Naive thymus-derived CD4-positive, alpha-beta T cell (primary cell): ENCODE data around the gene CCR6. TPM values are rescaled to one million over a fixed set of nuclear protein-coding genes. Genes with fewer than 3 reads are reported as not detected.

Experiments
- ATAC-seq: fragments of 150-1000 bp; cut with Tn5 transposase; 2 replicates; pipeline ENCODE4 v1.10.0; 2021; ENCODE audit warnings: mild to moderate bottlenecking, moderate library complexity
- CTCF ChIA-PET: fragments of 350-600 bp; sonication (Branson Sonifier 250); formaldehyde crosslinking; loops from one replicate; lab custom pipeline; 2021; ENCODE audit warnings: antibody characterized with exemption; lab: Charles Lee
- POLR2A ChIA-PET: fragments of 350-600 bp; sonication (Branson Sonifier 250); formaldehyde crosslinking; loops from one replicate; lab custom pipeline; 2021; ENCODE audit warnings: antibody characterized with exemption, inconsistent platforms; lab: Charles Lee
- DNase-seq, 9 donors: peaks; one replicate each; pipeline versions ENCODE4 v3.0.0 to v3.0.0-alpha.2; 2020 to 2022; ENCODE audit warnings: mixed read lengths in 1 of 9
- H3K27ac ChIP-seq: one replicate; pipeline ENCODE4 v1.7.0; 2013; ENCODE audit warnings: mild to moderate bottlenecking, low read depth, low read length, moderate library complexity
- H3K27me3 ChIP-seq, 2 donors: one replicate each; pipeline ENCODE4 v1.7.0; 2013; ENCODE audit warnings: low read length in 2 of 2, mild to moderate bottlenecking in 2 of 2, moderate library complexity in 2 of 2; ENCODE audit not compliant: control insufficient read depth in 2 of 2, insufficient read depth in 2 of 2
- H3K36me3 ChIP-seq, 3 experiments: 1 replicate in 2 of 3; 2 replicates in 1 of 3; pipeline ENCODE4 v1.7.0; 2013; ENCODE audit warnings: low read length in 3 of 3, mild to moderate bottlenecking in 3 of 3, moderate library complexity in 1 of 3; ENCODE audit not compliant: insufficient read depth in 3 of 3, control insufficient read depth in 2 of 3
- H3K4me1 ChIP-seq, 2 donors: one replicate each; pipeline ENCODE4 v1.7.0; 2013; ENCODE audit warnings: low read length in 2 of 2, mild to moderate bottlenecking in 2 of 2, moderate library complexity in 1 of 2; ENCODE audit not compliant: control insufficient read depth in 2 of 2, insufficient read depth in 2 of 2
- H3K4me3 ChIP-seq: 2 replicates; pipeline ENCODE4 v1.7.0; 2013; ENCODE audit warnings: mild to moderate bottlenecking, low read length
- H3K9me3 ChIP-seq, 3 experiments: 1 replicate in 2 of 3; 2 replicates in 1 of 3; pipeline ENCODE4 v1.7.0; 2013; ENCODE audit warnings: low read length in 3 of 3; ENCODE audit not compliant: control insufficient read depth in 2 of 3
- H3K27ac Mint-ChIP-seq, 9 donors: one replicate each; pipeline ENCODE4 v1.8.0; 2020 to 2022; ENCODE audit warnings: mixed read lengths in 9 of 9, mild to moderate bottlenecking in 8 of 9, moderate library complexity in 5 of 9, inconsistent platforms in 2 of 9
- H3K27me3 Mint-ChIP-seq, 5 donors: one replicate each; pipeline ENCODE4 v1.8.0; 2021 to 2022; ENCODE audit warnings: mixed read lengths in 5 of 5, mild to moderate bottlenecking in 1 of 5
- H3K36me3 Mint-ChIP-seq, 5 donors: one replicate each; pipeline ENCODE4 v1.8.0; 2020 to 2022; ENCODE audit warnings: mixed read lengths in 5 of 5, mild to moderate bottlenecking in 3 of 5, inconsistent platforms in 1 of 5
- H3K4me1 Mint-ChIP-seq, 7 donors: one replicate each; pipeline ENCODE4 v1.8.0; 2020 to 2022; ENCODE audit warnings: mixed read lengths in 7 of 7, mild to moderate bottlenecking in 3 of 7, inconsistent platforms in 1 of 7
- H3K4me3 Mint-ChIP-seq, 10 donors: one replicate each; pipeline ENCODE4 v1.8.0; 2020 to 2022; ENCODE audit warnings: mild to moderate bottlenecking in 10 of 10, mixed read lengths in 10 of 10, moderate library complexity in 6 of 10, inconsistent platforms in 2 of 10
- H3K9me3 Mint-ChIP-seq, 11 donors: one replicate each; pipeline ENCODE4 v1.8.0; 2020 to 2022; ENCODE audit warnings: mixed read lengths in 11 of 11, mild to moderate bottlenecking in 4 of 11, inconsistent platforms in 1 of 11, moderate library complexity in 1 of 11
- intact Hi-C, 2 donors: fragments of 100-400 bp; cut with micrococcal nuclease; formaldehyde crosslinking; loops; one replicate each; pipeline ENCODE4 v1.15.1; 2023
- polyA plus RNA-seq, 2 donors: library from polyadenylated mRNA; unstranded; fragments of 300-500 nt; fragmentation: Illumina TruSeq; gene quantifications; one replicate each; pipeline ENCODE4 v1.2.3, GENCODE V29; 2021
- total RNA-seq, 6 experiments: library from RNA in 5 of 6; stranded (reverse) in 5 of 6; gene quantifications; 1 replicate in 5 of 6; 2 replicates in 1 of 6; pipeline ENCODE4 v1.2.3 and lab custom pipeline; 2021 to 2026

Gene CCR6
- total and polyA plus RNA-seq, 7 experiments from 2014 or later = 0.15 to 4.1 (median 0.50) TPM; not detected in 1

DNA sequence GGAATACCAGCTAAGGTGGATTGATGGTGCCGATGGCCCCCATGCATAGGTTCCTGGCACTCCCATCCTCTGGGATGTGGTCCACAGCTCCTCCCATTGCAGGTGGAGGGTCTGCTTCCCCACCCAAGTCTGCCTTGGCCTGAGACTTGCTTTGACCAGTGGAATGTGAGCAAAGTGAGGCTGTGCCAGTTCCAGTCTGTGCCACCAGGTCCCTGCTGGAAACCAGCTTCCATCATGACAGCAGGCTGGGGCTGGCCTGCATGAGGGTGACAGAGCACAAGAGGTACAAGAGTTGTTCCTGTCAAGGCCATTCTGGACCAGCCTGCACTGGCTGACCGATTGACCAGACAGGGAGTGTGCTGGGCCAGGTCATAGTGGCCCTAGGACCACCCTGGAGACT is 27.0 kb upstream of the CCR6 start:
- Histone ChIP-seq H3K9me3 (no peaks in the 10 kb centered on the region), H3K4me3 (no peak overlapping the region), H3K4me1 (peaks cover 40 to 42% of the 10 kb centered on the region in 2 donors), H3K36me3 (no peaks in the 10 kb centered on the region), H3K27ac (no peak overlapping the region), H3K27me3 (no peaks in the 10 kb centered on the region)
- ChIA-PET CTCF (interaction anchor here (0.6 to 0.9 kb wide), 3 partner anchors 12 to 310 kb away, joined by 3 read pairs; no protein-coding TSS in a partner anchor), POLR2A (interaction anchor here (0.6 kb wide), 1 partner anchor 53 kb away, joined by 3 read pairs; no protein-coding TSS in a partner anchor)
- no peak overlapping the region for H3K27ac Mint-ChIP-seq
- no peak overlapping the region for H3K4me3 Mint-ChIP-seq
- H3K4me1 Mint-ChIP-seq = peaks cover 29 to 58% (median 48%) of the 10 kb centered on the region in 7 donors
- peaks cover 0 to 2% (median 0%) of the 10 kb centered on the region in 11 donors for H3K9me3 Mint-ChIP-seq
- ATAC-seq = no peak
- DNase-seq = no peak
- intact Hi-C loops = no loop called here
- H3K27me3 Mint-ChIP-seq = peaks cover 0 to 13% (median 0%) of the 10 kb centered on the region in 5 donors
- no peaks in the 10 kb centered on the region for H3K36me3 Mint-ChIP-seq

DNA sequence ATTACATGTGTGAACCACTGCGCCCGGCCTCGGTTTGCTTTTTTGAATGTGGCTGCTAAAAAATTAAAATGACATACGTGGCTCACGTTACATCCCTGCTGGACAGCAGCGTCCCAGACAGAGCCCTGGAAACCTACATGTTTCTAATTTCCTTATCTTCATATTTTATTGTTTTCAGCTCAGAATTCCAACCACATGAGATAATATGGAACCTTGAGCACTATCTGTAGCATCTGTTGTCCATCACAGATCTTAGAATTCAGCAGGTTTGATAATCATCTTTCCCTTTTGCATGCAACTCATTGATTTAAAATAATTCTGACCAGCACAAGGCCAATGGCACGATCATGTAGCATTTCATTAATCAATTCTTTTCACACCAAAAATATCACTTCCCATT is 25.9 kb upstream of the CCR6 start:
- Histone ChIP-seq H3K27me3 (no peaks in the 10 kb centered on the region), H3K36me3 (no peaks in the 10 kb centered on the region), H3K9me3 (no peaks in the 10 kb centered on the region), H3K4me1 (peaks cover 30 to 36% of the 10 kb centered on the region in 2 donors), H3K4me3 (no peak overlapping the region), H3K27ac (no peak overlapping the region)
- H3K4me3 Mint-ChIP-seq = no peak overlapping the region
- ChIA-PET POLR2A (no interaction called here), CTCF (no interaction called here)
- intact Hi-C loops = no loop called here
- no peak overlapping the region for H3K27ac Mint-ChIP-seq
- peaks cover 0 to 2% (median 0%) of the 10 kb centered on the region in 11 donors for H3K9me3 Mint-ChIP-seq
- H3K36me3 Mint-ChIP-seq = no peaks in the 10 kb centered on the region
- DNase-seq = no peak
- H3K4me1 Mint-ChIP-seq = peaks cover 18 to 47% (median 37%) of the 10 kb centered on the region in 7 donors
- H3K27me3 Mint-ChIP-seq = peaks cover 0 to 12% (median 0%) of the 10 kb centered on the region in 5 donors
- ATAC-seq = no peak

DNA sequence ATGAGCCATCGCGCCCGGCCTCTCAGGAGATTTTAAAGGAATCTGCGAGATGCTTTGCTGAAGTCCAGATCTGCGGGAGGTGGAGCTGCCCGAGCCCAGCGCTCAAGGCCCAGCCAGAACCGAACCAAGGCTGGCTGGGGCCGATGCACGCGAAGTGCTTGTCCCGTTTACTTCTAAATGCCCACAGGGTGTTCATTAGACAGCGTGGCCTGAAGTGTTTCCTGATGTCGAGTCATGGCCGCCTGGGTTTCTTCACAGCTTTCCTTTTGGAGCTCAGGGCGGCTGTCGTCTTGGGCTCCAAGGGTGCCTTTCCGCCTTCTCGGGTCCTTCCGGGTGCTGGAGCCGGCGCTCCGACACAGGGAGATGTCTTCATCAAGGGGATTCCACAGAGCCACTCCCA is 25.1 kb upstream of the CCR6 start:
- DNase-seq (no peak), ATAC-seq (no peak)
- no peak overlapping the region for H3K4me3 ChIP-seq
- peaks cover 0 to 1% (median 0%) of the 10 kb centered on the region in 11 donors for H3K9me3 Mint-ChIP-seq
- ChIA-PET POLR2A (no interaction called here), CTCF (no interaction called here)
- H3K27me3 ChIP-seq = no peaks in the 10 kb centered on the region
- no peaks in the 10 kb centered on the region for H3K36me3 ChIP-seq
- H3K4me3 Mint-ChIP-seq = no peak overlapping the region
- no peaks in the 10 kb centered on the region for H3K36me3 Mint-ChIP-seq
- H3K9me3 ChIP-seq = no peaks in the 10 kb centered on the region
- peaks cover 10 to 40% (median 31%) of the 10 kb centered on the region in 7 donors for H3K4me1 Mint-ChIP-seq
- peaks cover 28 to 30% of the 10 kb centered on the region in 2 donors for H3K4me1 ChIP-seq
- H3K27ac ChIP-seq = no peak overlapping the region
- peaks cover 0 to 5% (median 0%) of the 10 kb centered on the region in 5 donors for H3K27me3 Mint-ChIP-seq
- intact Hi-C loops = no loop called here
- H3K27ac Mint-ChIP-seq = no peak overlapping the region

DNA sequence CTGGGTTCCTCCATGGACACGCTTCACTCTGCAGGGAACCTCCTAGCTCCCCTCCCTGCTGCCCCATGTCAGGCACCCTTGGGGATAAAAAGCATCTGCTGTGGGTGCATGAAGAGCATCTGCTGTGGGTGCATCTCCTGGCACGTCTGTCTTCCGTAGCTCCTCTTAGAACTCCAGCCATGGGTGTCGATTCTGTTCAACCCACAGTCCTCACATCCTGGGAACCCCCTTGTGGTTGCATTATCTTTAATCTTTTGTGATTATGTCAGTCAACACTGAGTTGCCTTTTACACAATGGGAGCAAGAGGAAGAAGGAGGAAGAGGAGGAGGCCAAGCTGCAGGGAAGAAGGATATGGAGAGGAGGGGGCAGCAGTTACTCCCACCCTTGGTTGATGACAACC is 24.1 kb upstream of the CCR6 start:
- H3K27me3 ChIP-seq = no peaks in the 10 kb centered on the region
- DNase-seq (peak in 4 of 9 donors; percentile 13 to 39 (median 29)), ATAC-seq (peak; percentile 46)
- no peaks in the 10 kb centered on the region for H3K36me3 ChIP-seq
- peaks cover 10 to 40% (median 22%) of the 10 kb centered on the region in 7 donors for H3K4me1 Mint-ChIP-seq
- peak overlapping the region in 3 of 10 donors; percentile 3 to 19 (median 4) for H3K4me3 Mint-ChIP-seq
- H3K36me3 Mint-ChIP-seq = no peaks in the 10 kb centered on the region
- H3K9me3 ChIP-seq = no peaks in the 10 kb centered on the region
- ChIA-PET CTCF (no interaction called here), POLR2A (no interaction called here)
- H3K9me3 Mint-ChIP-seq = peaks cover 0 to 1% (median 0%) of the 10 kb centered on the region in 11 donors
- peak overlapping the region in 2 of 9 donors; percentile 1 to 64 for H3K27ac Mint-ChIP-seq
- intact Hi-C loops = no loop called here
- H3K27me3 Mint-ChIP-seq = peaks cover 0 to 5% (median 0%) of the 10 kb centered on the region in 5 donors
- peaks cover 19 to 21% of the 10 kb centered on the region in 2 donors for H3K4me1 ChIP-seq
- H3K27ac ChIP-seq = no peak overlapping the region
- no peak overlapping the region for H3K4me3 ChIP-seq

DNA sequence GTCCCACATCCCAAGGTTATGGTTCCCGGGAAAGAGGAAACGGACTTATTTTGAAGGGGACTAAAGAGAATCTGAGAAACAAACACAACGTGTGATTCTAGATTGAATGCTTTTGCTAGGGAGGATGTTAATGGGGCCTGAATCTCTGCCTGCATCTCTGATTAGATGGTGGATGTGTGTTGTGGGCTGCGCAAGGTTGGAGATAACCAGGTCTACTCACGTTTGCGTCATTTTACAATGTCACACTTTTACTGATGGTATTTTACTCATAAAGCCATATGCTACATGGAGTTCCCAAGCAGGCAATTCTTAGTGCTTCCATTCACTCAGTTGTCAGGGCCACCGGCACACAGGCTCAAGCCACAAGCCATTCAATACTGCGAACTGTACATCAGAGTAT is 23.2 kb upstream of the CCR6 start:
- Histone ChIP-seq H3K4me1 (peaks cover 12 to 13% of the 10 kb centered on the region in 2 donors), H3K4me3 (no peak overlapping the region), H3K27me3 (no peaks in the 10 kb centered on the region), H3K36me3 (no peaks in the 10 kb centered on the region), H3K9me3 (no peaks in the 10 kb centered on the region), H3K27ac (no peak overlapping the region)
- ATAC-seq = peak; percentile 42
- no peak overlapping the region for H3K4me3 Mint-ChIP-seq
- no peak overlapping the region for H3K27ac Mint-ChIP-seq
- intact Hi-C loops = no loop called here
- no peak for DNase-seq
- ChIA-PET POLR2A (no interaction called here), CTCF (no interaction called here)
- H3K9me3 Mint-ChIP-seq = peaks cover 0 to 3% (median 0%) of the 10 kb centered on the region in 11 donors
- peaks cover 9 to 33% (median 13%) of the 10 kb centered on the region in 7 donors for H3K4me1 Mint-ChIP-seq
- H3K36me3 Mint-ChIP-seq = no peaks in the 10 kb centered on the region
- peaks cover 0 to 5% (median 0%) of the 10 kb centered on the region in 5 donors for H3K27me3 Mint-ChIP-seq

DNA sequence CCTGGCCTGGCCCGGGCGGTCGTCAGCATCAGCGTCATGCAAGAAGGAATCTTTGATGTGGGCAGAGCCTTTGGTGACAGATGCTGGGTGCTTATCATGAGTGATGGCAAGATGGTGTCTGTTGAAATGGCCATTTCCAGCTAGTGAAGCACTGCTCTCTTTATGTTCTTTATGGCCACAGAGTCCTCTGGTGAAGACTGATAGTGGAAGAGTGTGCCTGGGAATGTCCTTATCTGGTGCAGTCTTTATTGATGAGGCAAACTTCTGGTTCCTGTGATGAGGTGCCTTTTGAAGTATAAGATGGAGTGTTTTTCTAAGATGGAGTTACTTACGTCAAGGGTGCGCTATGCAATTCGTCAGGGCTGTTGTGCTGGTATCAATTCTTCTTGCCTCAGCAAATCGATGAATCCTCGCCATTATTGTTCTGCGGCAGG is 22.6 kb upstream of the CCR6 start:
- ChIA-PET CTCF (no interaction called here), POLR2A (no interaction called here)
- intact Hi-C loops = no loop called here
- Mint-ChIP-seq H3K36me3 (no peaks in the 10 kb centered on the region), H3K27ac (no peak overlapping the region), H3K9me3 (peaks cover 0 to 3% (median 0%) of the 10 kb centered on the region in 11 donors), H3K4me3 (no peak overlapping the region), H3K4me1 (peaks cover 8 to 28% (median 12%) of the 10 kb centered on the region in 7 donors), H3K27me3 (peaks cover 0 to 5% (median 0%) of the 10 kb centered on the region in 5 donors)
- Histone ChIP-seq H3K27me3 (no peaks in the 10 kb centered on the region), H3K27ac (no peak overlapping the region), H3K9me3 (no peaks in the 10 kb centered on the region), H3K4me1 (peaks cover 8 to 10% of the 10 kb centered on the region in 2 donors), H3K36me3 (no peaks in the 10 kb centered on the region), H3K4me3 (no peak overlapping the region)
- no peak for ATAC-seq
- no peak for DNase-seq

DNA sequence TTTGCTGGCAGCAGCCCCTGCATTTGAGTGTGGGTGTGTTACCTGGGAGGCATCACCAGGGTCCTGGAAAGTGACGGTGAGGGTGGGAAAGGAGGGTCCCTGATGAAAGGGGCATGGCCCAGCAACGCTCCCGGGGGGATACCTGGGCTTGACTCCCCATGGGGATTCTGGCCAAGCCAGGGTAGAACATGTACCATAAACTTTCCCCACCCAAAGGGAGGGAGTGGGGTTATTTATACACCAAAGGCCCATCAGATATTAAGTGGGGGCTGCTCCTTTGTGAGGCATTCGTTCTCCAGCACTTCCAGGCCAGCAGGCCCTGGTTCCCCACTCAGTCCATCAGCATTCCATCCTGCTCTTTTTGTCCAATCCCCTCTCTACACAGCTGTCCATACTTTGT is 20.6 kb upstream of the CCR6 start:
- no peaks in the 10 kb centered on the region for H3K9me3 ChIP-seq
- H3K4me3 Mint-ChIP-seq = no peak overlapping the region
- peaks cover 8 to 24% (median 11%) of the 10 kb centered on the region in 7 donors for H3K4me1 Mint-ChIP-seq
- DNase-seq (no peak), ATAC-seq (no peak)
- intact Hi-C loops = no loop called here
- no peaks in the 10 kb centered on the region for H3K36me3 Mint-ChIP-seq
- no peak overlapping the region for H3K4me3 ChIP-seq
- ChIA-PET POLR2A (no interaction called here), CTCF (no interaction called here)
- peaks cover 0 to 3% (median 0%) of the 10 kb centered on the region in 11 donors for H3K9me3 Mint-ChIP-seq
- H3K27me3 Mint-ChIP-seq = peaks cover 0 to 5% (median 0%) of the 10 kb centered on the region in 5 donors
- H3K4me1 ChIP-seq = peaks cover 5 to 10% of the 10 kb centered on the region in 2 donors
- H3K36me3 ChIP-seq = no peaks in the 10 kb centered on the region
- no peaks in the 10 kb centered on the region for H3K27me3 ChIP-seq
- no peak overlapping the region for H3K27ac ChIP-seq
- no peak overlapping the region for H3K27ac Mint-ChIP-seq
